Neural cell (in vitro differentiated cells): Measurements from ENCODE around the gene NUDT12. TPM values are rescaled to one million over a fixed set of nuclear protein-coding genes. Genes with fewer than 3 reads are reported as not detected.

Experiments
- H2AFZ ChIP-seq: fragments of 200-600, 300-800 bp; sonication (generic), shearing (Covaris generic); 2 replicates; pipeline ENCODE4 v1.6.0; 2014; ENCODE audit warnings: low read depth, mild to moderate bottlenecking, antibody characterized with exemption, low read length, moderate library complexity
- H3F3A ChIP-seq: fragments of 200-600 bp; shearing (Covaris generic); 2 replicates; pipeline ENCODE4 v1.6.1; 2016; ENCODE audit warnings: mild to moderate bottlenecking, moderate library complexity, mixed read lengths, antibody characterized with exemption, low read length; ENCODE audit not compliant: insufficient read depth, poor library complexity, severe bottlenecking
- H3K27ac ChIP-seq: fragments of 200-600, 300-800 bp; sonication (generic), shearing (Covaris generic); 2 replicates; pipeline ENCODE4 v1.5.1; 2014; ENCODE audit warnings: mild to moderate bottlenecking, low read length, moderate library complexity
- H3K27me3 ChIP-seq: fragments of 300-800, 200-600 bp; sonication (generic), shearing (Covaris generic); 2 replicates; pipeline ENCODE4 v1.6.0; 2014; ENCODE audit warnings: mild to moderate bottlenecking, low read depth, low read length, moderate library complexity; ENCODE audit not compliant: insufficient read depth
- H3K36me3 ChIP-seq: fragments of 300-800, 200-600 bp; sonication (generic), shearing (Covaris generic); 2 replicates; pipeline ENCODE4 v1.5.1; 2014; ENCODE audit warnings: mild to moderate bottlenecking, antibody characterized with exemption, low read length, moderate library complexity; ENCODE audit not compliant: insufficient read depth
- H3K4me2 ChIP-seq: fragments of 300-800, 200-600 bp; sonication (generic), shearing (Covaris generic); 2 replicates; pipeline ENCODE4 v1.6.0; 2014; ENCODE audit warnings: mild to moderate bottlenecking, low read length
- H3K4me3 ChIP-seq: fragments of 300-800, 200-600 bp; sonication (generic), shearing (Covaris generic); 2 replicates; pipeline ENCODE4 v1.5.1; 2014; ENCODE audit warnings: mild to moderate bottlenecking, low read length, moderate library complexity
- H3K79me2 ChIP-seq: fragments of 200-600 bp; shearing (Covaris generic); replicated peaks from 2 replicates; pipeline ENCODE4 v1.6.0; 2014; ENCODE audit warnings: mild to moderate bottlenecking, low read length, moderate library complexity; ENCODE audit not compliant: insufficient read depth
- H3K9ac ChIP-seq: fragments of 300-800, 200-600 bp; sonication (generic), shearing (Covaris generic); 2 replicates; pipeline ENCODE4 v1.6.1; 2016; ENCODE audit warnings: mild to moderate bottlenecking, low read length, mixed read lengths
- H3K9me2 ChIP-seq: fragments of 200-600 bp; shearing (Covaris generic); 2 replicates; pipeline ENCODE4 v1.6.1; 2016; ENCODE audit warnings: mild to moderate bottlenecking, low read length, mixed read lengths; ENCODE audit not compliant: insufficient read depth
- H3K9me3 ChIP-seq: fragments of 200-600, 300-800 bp; sonication (generic), shearing (Covaris generic); 2 replicates; pipeline ENCODE4 v1.6.1; 2016; ENCODE audit warnings: mild to moderate bottlenecking, mixed run types, low read length, moderate library complexity, mixed read lengths
- H4K20me1 ChIP-seq: fragments of 200-600 bp; shearing (Covaris generic); 2 replicates; pipeline ENCODE4 v1.6.1; 2016; ENCODE audit warnings: mild to moderate bottlenecking, mixed run types; ENCODE audit not compliant: insufficient read depth
- CTCF ChIP-seq: fragments of 450-650 bp; IDR thresholded peaks from 2 replicates; pipeline ENCODE4 v1.5.1; 2014; ENCODE audit warnings: antibody characterized with exemption, mild to moderate bottlenecking, moderate library complexity; ENCODE audit not compliant: poor library complexity, severe bottlenecking
- EP300 ChIP-seq: fragments of 450-650 bp; conservative IDR thresholded peaks from 2 replicates; pipeline ENCODE4 v1.6.1; 2014; ENCODE audit warnings: antibody characterized with exemption, mild to moderate bottlenecking, moderate library complexity; ENCODE audit not compliant: poor library complexity, severe bottlenecking
- EZH2 ChIP-seq: fragments of 200-600, 300-800 bp; shearing (Covaris generic), sonication (generic); IDR thresholded peaks from 2 replicates; pipeline ENCODE4 v1.6.1; 2014; ENCODE audit warnings: antibody characterized with exemption, low read length, borderline replicate concordance, mild to moderate bottlenecking; ENCODE audit not compliant: insufficient read depth, poor library complexity, severe bottlenecking
- MXI1 ChIP-seq: fragments of 450-650 bp; conservative IDR thresholded peaks from 2 replicates; pipeline ENCODE4 v1.6.1; 2014; ENCODE audit warnings: antibody characterized with exemption, mild to moderate bottlenecking; ENCODE audit not compliant: poor library complexity, severe bottlenecking
- POLR2AphosphoS5 ChIP-seq: IDR thresholded peaks from 2 replicates; pipeline ENCODE4 v1.6.1; 2012
- RAD21 ChIP-seq: fragments of 450-650 bp; conservative IDR thresholded peaks from 2 replicates; pipeline ENCODE4 v1.6.1; 2014; ENCODE audit warnings: antibody characterized with exemption, mild to moderate bottlenecking, moderate library complexity
- REST ChIP-seq: IDR thresholded peaks from 2 replicates; pipeline ENCODE4 v1.6.1; 2012; ENCODE audit warnings: borderline replicate concordance
- SMC3 ChIP-seq: fragments of 450-650 bp; conservative IDR thresholded peaks from 2 replicates; pipeline ENCODE4 v1.6.1; 2014; ENCODE audit warnings: antibody characterized with exemption, mild to moderate bottlenecking, moderate library complexity; ENCODE audit not compliant: poor library complexity
- TAF1 ChIP-seq: IDR thresholded peaks from 2 replicates; pipeline ENCODE4 v1.6.1; 2012; ENCODE audit warnings: low read depth
- polyA plus RNA-seq: library from polyadenylated mRNA; depleted of rRNA; stranded (reverse); fragments of >200 nt; gene quantifications from 2 replicates; pipeline ENCODE4 v1.2.3, GENCODE V29; 2014

Gene NUDT12
- polyA plus RNA-seq, 1 donor from 2014 or later, result 22.8 TPM

GRCh38 chr5:103505581-103506305, 56.8 kb downstream of the NUDT12 start:
- Histone ChIP-seq H3K4me2 (no peak overlapping the region), H3K9ac (no peak overlapping the region), H3K27me3 (no peaks in the 10 kb centered on the region), H3K79me2 (no peaks in the 10 kb centered on the region), H3K9me2 (no peaks in the 10 kb centered on the region), H3F3A (no peaks in the 10 kb centered on the region), H4K20me1 (no peaks in the 10 kb centered on the region), H3K4me3 (no peak overlapping the region), H2AFZ (no peak overlapping the region), H3K9me3 (peaks cover 8% of the 10 kb centered on the region), H3K27ac (no peak overlapping the region), H3K36me3 (no peaks in the 10 kb centered on the region)
- TF ChIP-seq SMC3 (no peak), EZH2 (no peak), MXI1 (no peak), CTCF (no peak), RAD21 (no peak), REST (no peak), POLR2AphosphoS5 (no peak), EP300 (no peak), TAF1 (no peak)

GRCh38 chr5:103503066-103503465, 59.5 kb downstream of the NUDT12 start:
- Histone ChIP-seq H3K9ac (no peak overlapping the region), H3K4me3 (no peak overlapping the region), H3K4me2 (no peak overlapping the region), H3K9me2 (no peaks in the 10 kb centered on the region), H3K9me3 (peaks cover 8% of the 10 kb centered on the region), H3F3A (no peaks in the 10 kb centered on the region), H3K79me2 (no peaks in the 10 kb centered on the region), H4K20me1 (no peaks in the 10 kb centered on the region), H3K27ac (no peak overlapping the region), H2AFZ (no peak overlapping the region), H3K27me3 (no peaks in the 10 kb centered on the region), H3K36me3 (no peaks in the 10 kb centered on the region)
- TF ChIP-seq MXI1, result no peak
